ENCODE data around the gene NELL2.

NELL2 gene

GRCh38 chr12:44637875-44638274 lies 238.2 kb downstream of the NELL2 start:
- TF ChIP-seq CTCF (IDR thresholded peaks at IDR 0.05; ENCODE audit: low read length, missing control alignments), result no peak
- H3K4me3 ChIP-seq (replicated peaks; ENCODE audit: low read depth, low read length), result no peak overlapping the region
- DNase-seq (ENCODE audit: low read depth), result no peak

GRCh38 chr12:44628180-44628579 lies 247.9 kb downstream of the NELL2 start:
- no peak overlapping the region for H3K4me3 ChIP-seq (replicated peaks; ENCODE audit: low read depth, low read length)
- no peak for TF ChIP-seq CTCF (IDR thresholded peaks at IDR 0.05; ENCODE audit: low read length, missing control alignments)
- no peak for DNase-seq (ENCODE audit: low read depth)

- no peak for TF ChIP-seq CTCF (IDR thresholded peaks at IDR 0.05; ENCODE audit: low read length, missing control alignments)
- H3K4me3 ChIP-seq (replicated peaks; ENCODE audit: low read depth, low read length), result no peak overlapping the region
- DNase-seq (ENCODE audit: low read depth), result no peak
Observed at GRCh38 chr12:44627387-44628166, 248.5 kb downstream of the NELL2 start.

- TF ChIP-seq CTCF (IDR thresholded peaks at IDR 0.05; ENCODE audit: low read length, missing control alignments), result no peak
- no peak overlapping the region for H3K4me3 ChIP-seq (replicated peaks; ENCODE audit: low read depth, low read length)
- DNase-seq (ENCODE audit: low read depth), result no peak
Observed at GRCh38 chr12:44626883-44627282, 249.2 kb downstream of the NELL2 start.

- DNase-seq (ENCODE audit: low read depth), result no peak
- H3K4me3 ChIP-seq (replicated peaks; ENCODE audit: low read depth, low read length), result no peak overlapping the region
- TF ChIP-seq CTCF (IDR thresholded peaks at IDR 0.05; ENCODE audit: low read length, missing control alignments), result no peak
Observed at GRCh38 chr12:44618946-44619345, 257.2 kb downstream of the NELL2 start.

GRCh38 chr12:44616402-44616801 lies 259.7 kb downstream of the NELL2 start:
- H3K4me3 ChIP-seq (replicated peaks; ENCODE audit: low read depth, low read length), result no peak overlapping the region
- no peak for DNase-seq (ENCODE audit: low read depth)
- no peak for TF ChIP-seq CTCF (IDR thresholded peaks at IDR 0.05; ENCODE audit: low read length, missing control alignments)

- TF ChIP-seq CTCF (IDR thresholded peaks at IDR 0.05; ENCODE audit: low read length, missing control alignments), result no peak
- DNase-seq (ENCODE audit: low read depth), result no peak
- no peak overlapping the region for H3K4me3 ChIP-seq (replicated peaks; ENCODE audit: low read depth, low read length)
Observed at GRCh38 chr12:44611538-44611937, 264.6 kb downstream of the NELL2 start.
